Liver (tissue), 9 donors: ENCODE data around the gene PPID. TPM values are rescaled to one million over a fixed set of nuclear protein-coding genes. Genes with fewer than 3 reads are reported as not detected.
A peak's percentile ranks its signal among the peaks of the same experiment; 100 is the strongest.

Experiments used
- DNase-seq: peaks from one replicate; pipeline ENCODE4 v3.0.0-alpha.2; 2017; ENCODE audit warnings: low spot score
- H3K27ac ChIP-seq, 2 donors: one replicate each; pipeline ENCODE4 v1.7.0; 2013; ENCODE audit warnings: inconsistent platforms in 2 of 2, low read length in 2 of 2, control low read depth in 1 of 2, low read depth in 1 of 2, mild to moderate bottlenecking in 1 of 2
- H3K27me3 ChIP-seq, 4 donors: one replicate each; pipeline versions ENCODE4 v1.6.1 to v1.7.0; 2013; ENCODE audit warnings: low read length in 3 of 4, inconsistent platforms in 1 of 4, mild to moderate bottlenecking in 1 of 4, moderate library complexity in 1 of 4; ENCODE audit not compliant: control insufficient read depth in 4 of 4, insufficient read depth in 4 of 4
- H3K36me3 ChIP-seq, 4 donors: one replicate each; pipeline versions ENCODE4 v1.6.1 to v1.7.0; 2013; ENCODE audit warnings: low read length in 3 of 4, mild to moderate bottlenecking in 3 of 4, low read depth in 1 of 4, moderate library complexity in 1 of 4; ENCODE audit not compliant: control insufficient read depth in 4 of 4, insufficient read depth in 3 of 4
- H3K4me1 ChIP-seq, 4 donors: one replicate each; pipeline versions ENCODE4 v1.6.1 to v1.7.0; 2013; ENCODE audit warnings: low read length in 3 of 4, mild to moderate bottlenecking in 3 of 4, moderate library complexity in 1 of 4; ENCODE audit not compliant: control insufficient read depth in 4 of 4, insufficient read depth in 4 of 4
- H3K4me3 ChIP-seq, 3 donors: one replicate each; pipeline versions ENCODE4 v1.6.1 to v1.7.0; 2013; ENCODE audit warnings: low read length in 3 of 3, control low read depth in 1 of 3, low read depth in 1 of 3, mild to moderate bottlenecking in 1 of 3
- H3K9ac ChIP-seq, 2 donors: one replicate each; pipeline ENCODE4 v1.7.0; 2013; ENCODE audit warnings: low read length in 2 of 2, mild to moderate bottlenecking in 2 of 2, moderate library complexity in 2 of 2, control low read depth in 1 of 2, low read depth in 1 of 2
- H3K9me3 ChIP-seq, 4 donors: one replicate each; pipeline versions ENCODE4 v1.6.1 to v1.7.0; 2013; ENCODE audit warnings: low read length in 3 of 4; ENCODE audit not compliant: control insufficient read depth in 4 of 4
- CTCF ChIP-seq: fragments of 150-350 bp; IDR thresholded peaks from 2 replicates; pipeline ENCODE4 v1.5.1; 2017; ENCODE audit warnings: improper control_type of control experiment, low read depth, low read length; ENCODE audit not compliant: missing input control
- EGR1 ChIP-seq, 2 donors: IDR thresholded peaks; 2 replicates each; pipeline ENCODE4 v1.6.1; 2016 to 2018; ENCODE audit warnings: antibody characterized with exemption in 2 of 2, low read depth in 2 of 2
- FOXA1 ChIP-seq: IDR thresholded peaks from 2 replicates; pipeline ENCODE4 v1.6.1; 2016; ENCODE audit warnings: antibody characterized with exemption
- FOXA2 ChIP-seq: IDR thresholded peaks from 2 replicates; pipeline ENCODE4 v1.6.1; 2016; ENCODE audit warnings: antibody characterized with exemption
- GABPA ChIP-seq, 2 donors: IDR thresholded peaks in 1 of 2; conservative IDR thresholded peaks in 1 of 2; 2 replicates each; pipeline ENCODE4 v1.6.1; 2016; ENCODE audit warnings: antibody characterized with exemption in 2 of 2, mild to moderate bottlenecking in 1 of 2, moderate library complexity in 1 of 2
- HNF4A ChIP-seq, 2 donors: conservative IDR thresholded peaks; 2 replicates each; pipeline ENCODE4 v1.6.1; 2016; ENCODE audit warnings: antibody characterized with exemption in 2 of 2, mild to moderate bottlenecking in 2 of 2
- HNF4G ChIP-seq: IDR thresholded peaks from 2 replicates; pipeline ENCODE4 v1.6.1; 2016; ENCODE audit warnings: antibody characterized with exemption
- JUND ChIP-seq, 2 donors: IDR thresholded peaks; 2 replicates each; pipeline ENCODE4 v1.6.1; 2016; ENCODE audit warnings: antibody characterized with exemption in 2 of 2
- NR2F2 ChIP-seq: IDR thresholded peaks from 2 replicates; pipeline ENCODE4 v1.6.1; 2016; ENCODE audit warnings: antibody characterized with exemption
- RAD21 ChIP-seq, 2 donors: IDR thresholded peaks; 2 replicates each; pipeline ENCODE4 v1.6.1; 2016; ENCODE audit warnings: antibody characterized with exemption in 2 of 2, mild to moderate bottlenecking in 2 of 2
- REST ChIP-seq: IDR thresholded peaks from 2 replicates; pipeline ENCODE4 v1.6.1; 2016; ENCODE audit warnings: antibody characterized with exemption, mild to moderate bottlenecking
- RXRA ChIP-seq, 2 donors: IDR thresholded peaks; 2 replicates each; pipeline ENCODE4 v1.6.1; 2017 to 2018; ENCODE audit warnings: antibody characterized with exemption in 2 of 2, mild to moderate bottlenecking in 1 of 2
- SP1 ChIP-seq: IDR thresholded peaks from 2 replicates; pipeline ENCODE4 v1.6.1; 2018; ENCODE audit warnings: antibody characterized with exemption, mild to moderate bottlenecking
- TAF1 ChIP-seq: conservative IDR thresholded peaks from 2 replicates; pipeline ENCODE4 v1.6.1; 2016; ENCODE audit warnings: antibody characterized with exemption, mild to moderate bottlenecking
- YY1 ChIP-seq: IDR thresholded peaks from 2 replicates; pipeline ENCODE4 v1.6.1; 2016; ENCODE audit warnings: antibody characterized with exemption, mild to moderate bottlenecking
- ZBTB33 ChIP-seq: IDR thresholded peaks from 2 replicates; pipeline ENCODE4 v1.6.1; 2016; ENCODE audit warnings: antibody characterized with exemption
- WGBS: extraction: QIAGEN DNeasy Blood & Tissue Kit; methylation state at CpG from one replicate; pipeline ENCODE4 v1.1.7; 2013; 5-methylcytosine and 5-hydroxymethylcytosine counted together
- polyA plus RNA-seq, 2 donors: library from polyadenylated mRNA; stranded (reverse) in 1 of 2; unstranded in 1 of 2; fragments of 200-250 nt in 1 of 2; fragments of >200 nt in 1 of 2; fragmentation: Nextera tagmentation in 1 of 2; extraction: Ambion mirVana in 1 of 2; gene quantifications; one replicate each; pipeline versions ENCODE4 v1.2.1 to v1.2.3, GENCODE V29; 2013 to 2015
- total RNA-seq, 2 donors: library from RNA; depleted of rRNA; stranded (reverse); fragments of >200 nt; gene quantifications; one replicate each; pipeline ENCODE4 v1.2.3, GENCODE V29; 2014
- TF ChIP-seq, protein P1 (sequence below): IDR thresholded peaks from 2 replicates; pipeline ENCODE4 v1.6.1; 2016; ENCODE audit warnings: antibody characterized with exemption
- TF ChIP-seq, protein P2 (sequence below): IDR thresholded peaks from 2 replicates; pipeline ENCODE4 v1.6.1; 2016; ENCODE audit warnings: antibody characterized with exemption
- donor health status: healthy.
- donor health status: healthy.
- donor health status: healthy.
- donor health status: healthy.
- donor health status: healthy.

The PPID gene
- total and polyA plus RNA-seq, 4 donors = 14.8 to 53.6 (median 15.9) TPM

GRCh38 chr4:158667651-158668198, 55.5 kb downstream of the PPID start:
- Histone ChIP-seq H3K9me3 (no peaks in the 10 kb centered on the region), H3K4me3 (no peak overlapping the region), H3K9ac (no peak overlapping the region), H3K27me3 (no peaks in the 10 kb centered on the region), H3K27ac (no peak overlapping the region), H3K4me1 (peaks cover 0 to 11% (median 8%) of the 10 kb centered on the region in 4 donors), H3K36me3 (no peaks in the 10 kb centered on the region)
- WGBS = 87% methylated on average over 3 of the region's 3 CpGs
- TF ChIP-seq TAF1 (no peak), FOXA1 (no peak), ZBTB33 (no peak), RAD21 (IDR thresholded peaks at IDR 0.05) (peak; percentile 36 to 56), CTCF (peak; percentile 54)
- TF ChIP-seq, protein P1, sequence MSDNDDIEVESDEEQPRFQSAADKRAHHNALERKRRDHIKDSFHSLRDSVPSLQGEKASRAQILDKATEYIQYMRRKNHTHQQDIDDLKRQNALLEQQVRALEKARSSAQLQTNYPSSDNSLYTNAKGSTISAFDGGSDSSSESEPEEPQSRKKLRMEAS = no peak
- no peak for DNase-seq

- TF ChIP-seq CTCF = no peak
- TF ChIP-seq FOXA1 = no peak
- no peak for TF ChIP-seq HNF4G
- TF ChIP-seq, protein P2, sequence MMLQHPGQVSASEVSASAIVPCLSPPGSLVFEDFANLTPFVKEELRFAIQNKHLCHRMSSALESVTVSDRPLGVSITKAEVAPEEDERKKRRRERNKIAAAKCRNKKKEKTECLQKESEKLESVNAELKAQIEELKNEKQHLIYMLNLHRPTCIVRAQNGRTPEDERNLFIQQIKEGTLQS = no peak
- no peak for TF ChIP-seq RXRA (IDR thresholded peaks at IDR 0.05)
- TF ChIP-seq GABPA (IDR thresholded peaks at IDR 0.05 in 1 of 2, conservative IDR thresholded peaks at IDR 0.05 in 1 of 2) = no peak
- TF ChIP-seq NR2F2 = no peak
- no peak for TF ChIP-seq SP1
- no peak for TF ChIP-seq RAD21 (IDR thresholded peaks at IDR 0.05)
- no peak for TF ChIP-seq JUND (IDR thresholded peaks at IDR 0.05)
- TF ChIP-seq REST = no peak
- no peak for TF ChIP-seq YY1
- TF ChIP-seq EGR1 (IDR thresholded peaks at IDR 0.05; ENCODE audit: low read depth in 2 of 2) = no peak
- TF ChIP-seq, protein P1 = no peak
- TF ChIP-seq HNF4A (conservative IDR thresholded peaks at IDR 0.05) = no peak
- TF ChIP-seq ZBTB33 = no peak
- no peak for TF ChIP-seq FOXA2
- no peak for TF ChIP-seq TAF1
- no peaks in the 10 kb centered on the region for H3K36me3 ChIP-seq
- no peaks in the 10 kb centered on the region for H3K9me3 ChIP-seq
- no peaks in the 10 kb centered on the region for H3K27me3 ChIP-seq
- no peak for DNase-seq
- H3K4me1 ChIP-seq = peaks cover 0 to 11% (median 7%) of the 10 kb centered on the region in 4 donors
- H3K9ac ChIP-seq = no peak overlapping the region
- H3K27ac ChIP-seq = no peak overlapping the region
- no peak overlapping the region for H3K4me3 ChIP-seq
- WGBS = 97% methylated on average over 2 of the region's 2 CpGs
These were observed 56.3 kb downstream of the PPID start for GRCh38 chr4:158666892-158667291.
